NOMO-1 (cell line): ENCODE results near the gene DGKI.
A peak's percentile ranks its signal among the peaks of the same experiment; 100 is the strongest.

ENCODE experiments used
- DNase-seq, 2 experiments: peaks; one replicate each; lab custom pipeline; 2025; ENCODE audit not compliant: unreplicated experiment in 2 of 2; lab: John Stamatoyannopoulos, UW

DGKI gene

GRCh38 chr7:137661634-137662033, 185.1 kb downstream of the DGKI start:
- no peak for DNase-seq

- no peak for DNase-seq
Observed at GRCh38 chr7:137658190-137658900, 188.4 kb downstream of the DGKI start.

- DNase-seq, result no peak
Observed at GRCh38 chr7:137657476-137658189, 189.1 kb downstream of the DGKI start.

GRCh38 chr7:137656850-137657232, 189.9 kb downstream of the DGKI start:
- no peak for DNase-seq

- DNase-seq, result peak; percentile 27 to 28
Observed at GRCh38 chr7:137656227-137656849, 190.4 kb downstream of the DGKI start.

- no peak for DNase-seq
Observed at GRCh38 chr7:137655804-137656203, 191.0 kb downstream of the DGKI start.

GRCh38 chr7:137652721-137653120, 194.1 kb downstream of the DGKI start:
- no peak for DNase-seq

GRCh38 chr7:137647905-137648565, 198.7 kb downstream of the DGKI start:
- no peak for DNase-seq

- DNase-seq, result peak; percentile 48 to 53
Observed at GRCh38 chr7:137642472-137642871, 204.3 kb downstream of the DGKI start.

GRCh38 chr7:137642031-137642430, 204.7 kb downstream of the DGKI start:
- no peak for DNase-seq

GRCh38 chr7:137636376-137636775, 210.4 kb downstream of the DGKI start:
- no peak for DNase-seq

GRCh38 chr7:137635874-137636273, 210.9 kb downstream of the DGKI start:
- DNase-seq, result no peak

GRCh38 chr7:137635132-137635531, 211.6 kb downstream of the DGKI start:
- DNase-seq, result no peak

GRCh38 chr7:137634356-137634755, 212.4 kb downstream of the DGKI start:
- no peak for DNase-seq

GRCh38 chr7:137633133-137633532, 213.6 kb downstream of the DGKI start:
- DNase-seq, result no peak

- DNase-seq, result no peak
Observed at GRCh38 chr7:137628216-137628615, 218.6 kb downstream of the DGKI start.

GRCh38 chr7:137626469-137627067, 220.2 kb downstream of the DGKI start:
- peak in 1 of 2 experiments; percentile 1 for DNase-seq

- DNase-seq, result no peak
Observed at GRCh38 chr7:137625197-137625596, 221.6 kb downstream of the DGKI start.

- DNase-seq, result no peak
Observed at GRCh38 chr7:137619181-137619580, 227.6 kb downstream of the DGKI start.

GRCh38 chr7:137618748-137619147, 228.0 kb downstream of the DGKI start:
- DNase-seq, result no peak

GRCh38 chr7:137613006-137613525, 233.7 kb downstream of the DGKI start:
- DNase-seq, result no peak
